Brain microvascular endothelial cell (primary cell): ENCODE measurements around the gene GUCD1.

Experiments
- DNase-seq: peaks from one replicate; pipeline ENCODE4 v3.0.0-alpha.2; 2020
- H3K27ac ChIP-seq: fragments of 250-450 bp; sonication (Bioruptor Pico); 2 replicates; pipeline ENCODE4 v1.5.1; 2020; ENCODE audit warnings: mild to moderate bottlenecking, moderate library complexity
- H3K27me3 ChIP-seq: fragments of 250-450 bp; sonication (Bioruptor Pico); replicated peaks from 2 replicates; pipeline ENCODE4 v1.5.1; 2020; ENCODE audit warnings: mild to moderate bottlenecking
- H3K36me3 ChIP-seq: fragments of 250-450 bp; sonication (Bioruptor Pico); replicated peaks from 2 replicates; pipeline ENCODE4 v1.5.1; 2020; ENCODE audit warnings: mild to moderate bottlenecking
- H3K4me3 ChIP-seq: 2 replicates; pipeline ENCODE4 v1.5.1; 2011; ENCODE audit warnings: low read depth, mild to moderate bottlenecking, control low read depth, low read length, moderate library complexity
- CTCF ChIP-seq: IDR thresholded peaks from 2 replicates; pipeline ENCODE4 v1.5.1; 2011; ENCODE audit warnings: low read depth, mild to moderate bottlenecking, moderate library complexity, low read length, control low read depth, inconsistent platforms; ENCODE audit errors: missing control alignments
- in situ Hi-C: cut with HindIII; loops from 2 replicates; pipeline ENCODE4 v1.10.0; 2017; ENCODE audit warnings: low sequenced_read_pairs, low pct_ligation_motif_present

GUCD1 gene

GRCh38 chr22:24497841-24498258, 57.1 kb downstream of the GUCD1 start:
- DNase-seq = no peak
- Histone ChIP-seq H3K27ac (no peak overlapping the region), H3K4me3 (no peak overlapping the region), H3K36me3 (no peaks in the 10 kb centered on the region), H3K27me3 (no peaks in the 10 kb centered on the region)
- TF ChIP-seq CTCF = no peak
- in situ Hi-C loops = no loop called here

- H3K27ac ChIP-seq = no peak overlapping the region
- no peak for DNase-seq
- in situ Hi-C loops = no loop called here
- H3K4me3 ChIP-seq = no peak overlapping the region
- no peak for TF ChIP-seq CTCF
- no peaks in the 10 kb centered on the region for H3K27me3 ChIP-seq
- H3K36me3 ChIP-seq = no peaks in the 10 kb centered on the region
Observed at GRCh38 chr22:24496661-24497060, 58.3 kb downstream of the GUCD1 start.

- Histone ChIP-seq H3K27ac (no peak overlapping the region), H3K27me3 (no peaks in the 10 kb centered on the region), H3K4me3 (no peak overlapping the region), H3K36me3 (no peaks in the 10 kb centered on the region)
- no peak for DNase-seq
- in situ Hi-C loops = no loop called here
- no peak for TF ChIP-seq CTCF
Observed at GRCh38 chr22:24496234-24496633, 58.7 kb downstream of the GUCD1 start.

GRCh38 chr22:24495365-24495675, 59.6 kb downstream of the GUCD1 start:
- no peak for TF ChIP-seq CTCF
- H3K36me3 ChIP-seq = no peaks in the 10 kb centered on the region
- in situ Hi-C loops = no loop called here
- H3K4me3 ChIP-seq = no peak overlapping the region
- H3K27ac ChIP-seq = no peak overlapping the region
- no peak for DNase-seq
- no peaks in the 10 kb centered on the region for H3K27me3 ChIP-seq

GRCh38 chr22:24494528-24495364, 60.2 kb downstream of the GUCD1 start, which contains the start of gene UPB1:
Gene UPB1, plus strand, starts transcription at chr22:24495332. Its CDS starts 72 bp downstream, at chr22:24495404.
- peak within 1 kb of the TSS; percentile 24 for H3K4me3 ChIP-seq
- no peak for TF ChIP-seq CTCF
- H3K27ac ChIP-seq = no peak within 1 kb of the TSS
- H3K36me3 ChIP-seq = no peaks in the 10 kb centered on the region
- no peak for DNase-seq
- no peaks in the 10 kb centered on the region for H3K27me3 ChIP-seq
- in situ Hi-C loops = no loop called here

- Histone ChIP-seq H3K27ac (no peak overlapping the region), H3K27me3 (no peaks in the 10 kb centered on the region)
- in situ Hi-C loops = no loop called here
Observed at GRCh38 chr22:24494167-24494527, 60.8 kb downstream of the GUCD1 start.

More at GRCh38 chr22:24494167-24494527, 60.8 kb downstream of the GUCD1 start:
- H3K36me3 ChIP-seq = no peaks in the 10 kb centered on the region
- peak overlapping the region; percentile 24 for H3K4me3 ChIP-seq
- no peak for TF ChIP-seq CTCF
- no peak for DNase-seq
